NCI-H2171 (cell line): Measurements from ENCODE around the gene CHCHD6.

Experiments used
- DNase-seq: peaks from one replicate; lab custom pipeline; 2025; lab: John Stamatoyannopoulos, UW

The CHCHD6 gene

DNA sequence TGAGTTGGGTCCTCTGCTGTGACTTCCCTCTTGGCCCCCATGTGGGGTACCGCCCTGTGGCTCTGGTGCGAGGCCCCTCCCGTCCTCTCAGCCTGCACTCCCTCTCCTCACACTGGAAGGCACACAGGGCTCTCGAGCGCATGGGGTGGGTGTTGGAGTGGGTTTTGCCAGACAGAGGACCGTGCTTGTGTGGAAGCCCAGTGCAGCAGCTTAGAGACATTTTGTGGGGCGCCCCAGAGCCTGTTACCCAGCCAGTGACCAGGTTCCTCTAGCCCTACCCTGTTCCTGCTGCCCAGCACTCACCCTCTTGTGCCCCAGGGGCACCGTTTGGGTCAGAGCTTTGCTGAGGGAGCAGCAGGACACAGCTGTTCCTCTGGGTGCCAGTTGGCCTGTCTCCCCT lies 288.7 kb downstream of the CHCHD6 start:
- DNase-seq: no peak

DNA sequence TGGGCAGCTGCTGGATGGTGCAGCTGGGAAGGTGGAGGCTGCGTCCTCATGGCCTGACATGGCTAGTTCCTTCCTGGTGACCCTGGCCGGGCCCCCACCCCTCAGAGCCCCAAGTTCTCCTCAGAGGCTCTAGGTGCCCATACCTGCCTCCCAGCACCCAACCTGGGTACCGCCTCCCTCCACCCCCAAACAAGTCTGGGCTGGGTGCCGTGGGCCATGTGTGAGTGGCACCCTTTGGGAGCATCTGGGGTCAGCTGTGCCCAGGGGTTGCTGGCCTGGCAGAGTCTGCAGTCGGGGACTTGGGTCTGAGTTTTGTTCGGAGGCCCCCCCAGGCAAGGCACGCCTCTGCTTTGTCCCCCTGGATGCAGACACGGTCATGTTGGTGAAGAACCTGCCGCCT lies 289.4 kb downstream of the CHCHD6 start:
- no peak for DNase-seq

DNA sequence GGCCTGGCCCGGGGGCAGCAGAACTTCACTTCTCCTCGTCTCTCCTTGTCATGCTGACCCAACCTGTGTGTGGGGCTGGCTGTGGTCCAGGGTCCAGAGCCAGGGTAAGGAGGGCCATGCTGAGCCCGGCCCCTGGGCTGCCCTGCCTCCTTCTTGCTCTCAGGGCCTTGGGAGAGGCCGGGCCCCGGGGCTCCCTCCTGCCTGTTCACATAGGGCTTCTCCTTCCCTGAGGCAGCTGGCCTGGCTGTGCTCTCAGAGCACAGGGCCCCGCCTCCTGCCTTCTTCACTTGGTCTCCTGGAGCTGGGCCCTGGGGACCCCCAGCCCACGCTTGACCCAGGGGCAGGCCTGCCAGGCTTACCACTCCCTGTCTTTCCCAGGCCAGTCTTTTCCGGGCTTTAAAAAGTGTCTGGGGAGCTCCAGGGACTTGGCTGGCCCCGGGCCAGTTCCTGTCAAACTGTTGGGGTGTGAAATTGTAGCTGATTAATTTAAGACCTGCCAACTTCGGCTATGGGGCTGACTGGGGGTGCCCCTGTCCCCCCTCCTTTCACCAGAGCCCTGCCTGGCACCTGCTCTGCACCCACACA lies 290.7 kb downstream of the CHCHD6 start:
- DNase-seq: peak; percentile 39

DNA sequence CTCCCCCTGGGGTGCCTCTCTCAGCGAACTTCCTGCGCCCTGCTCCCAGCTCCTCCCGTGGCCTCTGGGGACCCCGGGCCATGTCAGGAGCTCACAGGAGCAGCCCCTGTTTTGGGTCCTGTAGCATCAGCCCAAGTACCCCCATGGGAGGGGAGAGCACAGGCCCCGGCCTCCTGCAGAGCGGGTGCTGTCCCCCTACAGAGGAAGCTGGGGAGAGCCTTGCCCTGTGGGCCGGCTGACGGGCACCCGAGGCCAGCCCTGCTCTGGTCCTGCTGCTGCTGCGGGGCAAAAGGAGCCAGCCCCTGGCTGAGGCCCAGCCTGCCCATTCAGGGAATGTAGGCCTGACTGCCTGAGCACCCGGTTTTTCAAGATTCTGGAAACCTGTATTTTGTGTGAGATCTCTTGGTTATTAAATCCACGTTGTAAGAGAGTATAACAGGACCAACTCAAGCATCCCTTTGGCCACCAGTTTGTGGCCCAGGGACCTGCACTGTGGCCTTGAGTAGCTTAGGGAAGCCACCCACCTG lies 291.3 kb downstream of the CHCHD6 start:
- no peak for DNase-seq

DNA sequence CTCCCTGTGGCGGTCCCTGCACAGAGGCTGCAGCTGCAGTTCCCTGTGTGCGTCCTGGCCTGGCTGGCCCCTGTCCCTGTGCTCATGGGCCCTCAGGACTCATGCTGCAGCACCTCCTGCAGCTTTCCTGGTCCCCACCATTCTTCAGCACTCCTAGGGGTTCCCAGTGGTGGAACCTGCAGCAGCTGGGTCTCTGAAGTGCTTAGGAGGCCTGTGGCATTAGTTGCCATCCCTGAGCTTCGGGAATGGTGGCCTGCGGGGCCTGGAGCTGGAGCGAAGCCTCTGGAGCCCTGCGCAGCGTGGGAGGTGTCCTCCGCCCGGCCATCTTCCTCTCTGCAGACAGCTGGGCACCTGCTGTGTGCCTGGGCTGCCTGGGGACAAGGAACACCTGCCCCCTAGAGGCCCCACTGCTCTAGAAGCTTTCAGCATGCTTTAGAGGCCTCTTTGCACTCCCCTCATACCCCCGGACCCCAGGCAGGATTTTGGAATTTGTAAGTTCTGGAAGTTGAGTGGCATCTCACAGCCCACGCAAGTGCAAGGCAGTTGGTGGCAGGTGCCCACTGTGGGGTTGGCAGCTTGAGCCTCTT lies 292.0 kb downstream of the CHCHD6 start:
- DNase-seq: no peak

DNA sequence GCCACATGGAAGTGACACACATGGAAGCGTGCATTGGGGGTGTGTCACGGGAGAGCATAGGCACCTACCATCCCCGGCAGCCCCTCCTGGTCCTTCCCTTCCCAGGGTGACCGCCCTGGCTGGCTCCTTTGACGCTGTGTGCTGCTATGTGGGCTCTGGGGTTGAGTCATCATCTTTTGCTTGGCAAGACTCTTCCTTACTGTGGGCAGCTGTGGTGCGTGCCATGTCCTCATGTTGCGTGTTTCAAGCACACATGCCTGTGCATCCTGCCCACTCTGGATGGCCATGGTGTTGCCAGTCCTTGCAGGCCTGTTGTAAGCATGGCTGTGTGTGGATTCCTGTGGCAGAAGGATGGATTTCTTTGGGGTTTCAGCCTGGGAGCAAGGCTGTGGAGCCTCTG lies 292.9 kb downstream of the CHCHD6 start:
- DNase-seq: no peak

DNA sequence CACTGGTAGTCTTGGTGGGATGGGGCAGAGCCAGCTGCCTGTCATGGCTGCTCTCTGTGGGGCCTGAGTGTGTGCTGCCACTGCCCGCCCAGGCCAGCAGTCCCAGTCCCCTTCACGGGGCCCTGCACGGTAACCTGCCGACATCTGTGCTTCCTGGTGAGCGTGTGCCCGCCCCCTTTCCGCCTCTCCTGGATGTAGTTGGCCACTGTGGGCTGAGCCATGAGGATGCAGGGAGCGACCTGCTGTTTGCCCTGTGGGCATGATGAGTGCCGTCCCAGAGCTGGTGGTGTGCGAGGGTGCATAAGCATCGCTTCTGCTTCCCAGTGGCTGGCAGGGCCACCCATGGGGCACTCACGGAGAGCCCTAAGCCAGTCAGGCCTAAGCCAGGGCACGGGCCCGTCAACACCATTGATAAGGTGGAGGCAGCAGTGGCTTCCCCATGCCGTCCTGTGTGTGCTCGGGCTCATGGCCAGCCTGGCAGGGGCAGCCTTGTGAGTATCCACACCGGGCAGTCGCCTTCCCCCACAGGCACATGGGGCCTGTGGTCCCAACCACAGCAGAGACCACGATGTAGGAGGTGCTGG lies 293.5 kb downstream of the CHCHD6 start:
- DNase-seq: no peak

DNA sequence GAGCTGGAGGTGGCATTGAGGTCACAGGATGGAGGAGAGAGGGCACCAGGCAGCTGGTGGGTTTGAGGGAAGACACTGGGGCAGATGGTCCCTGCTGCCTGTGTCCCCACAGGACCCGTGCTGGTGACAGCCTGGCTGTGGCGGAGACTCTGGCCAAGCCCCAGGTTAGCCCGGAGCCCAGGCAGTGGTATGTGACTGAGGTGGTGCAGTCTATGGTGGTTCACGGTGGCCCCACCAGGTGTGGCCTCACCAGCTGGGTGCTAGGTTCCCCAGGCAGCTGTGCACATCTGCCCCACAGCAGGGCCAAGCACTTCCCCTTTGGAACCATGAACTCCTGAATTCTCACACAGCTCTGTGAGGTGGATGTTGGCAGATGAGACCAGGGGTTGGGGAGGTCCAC lies 294.3 kb downstream of the CHCHD6 start:
- DNase-seq: no peak

DNA sequence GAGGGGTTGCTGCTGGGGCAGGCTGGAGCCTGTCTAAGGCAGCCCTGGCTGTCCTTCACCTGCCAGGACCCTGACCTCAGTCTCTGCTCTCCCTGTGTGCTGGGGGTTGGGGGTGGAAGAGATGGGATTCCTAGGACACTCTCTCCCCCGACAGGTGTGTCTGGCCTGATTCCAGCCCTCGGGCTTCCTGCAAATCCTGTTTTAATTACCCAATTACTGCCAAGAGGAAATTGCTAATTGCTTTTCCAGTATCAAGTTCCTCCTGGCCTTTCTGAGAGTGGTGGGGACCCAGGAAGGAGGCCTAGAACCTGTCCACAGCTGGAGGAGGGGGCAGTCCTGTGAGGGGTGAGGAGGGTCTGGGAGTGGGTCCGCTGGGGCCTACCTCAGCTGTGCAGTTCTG lies 294.7 kb downstream of the CHCHD6 start:
- DNase-seq: no peak

DNA sequence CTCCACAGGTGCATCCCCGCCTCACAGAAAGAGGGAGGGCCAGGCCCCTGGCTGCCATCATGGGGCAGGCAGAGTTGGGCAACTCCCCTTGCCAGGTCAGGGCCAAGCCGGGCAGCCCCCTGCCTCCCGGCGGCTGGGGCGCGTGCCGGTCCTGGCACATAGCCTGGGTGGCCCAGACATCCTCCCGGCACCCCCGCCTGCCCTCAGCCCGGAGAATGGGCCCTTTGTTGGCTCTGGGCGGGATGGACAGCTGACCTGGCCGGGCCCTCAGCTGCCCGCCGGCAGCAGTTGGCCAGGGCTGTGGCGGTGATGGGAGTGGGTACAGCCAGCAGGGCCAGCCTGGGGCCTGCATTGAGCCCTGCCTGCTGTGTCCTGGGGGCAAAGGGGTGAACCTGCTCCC lies 295.3 kb downstream of the CHCHD6 start:
- DNase-seq: no peak

DNA sequence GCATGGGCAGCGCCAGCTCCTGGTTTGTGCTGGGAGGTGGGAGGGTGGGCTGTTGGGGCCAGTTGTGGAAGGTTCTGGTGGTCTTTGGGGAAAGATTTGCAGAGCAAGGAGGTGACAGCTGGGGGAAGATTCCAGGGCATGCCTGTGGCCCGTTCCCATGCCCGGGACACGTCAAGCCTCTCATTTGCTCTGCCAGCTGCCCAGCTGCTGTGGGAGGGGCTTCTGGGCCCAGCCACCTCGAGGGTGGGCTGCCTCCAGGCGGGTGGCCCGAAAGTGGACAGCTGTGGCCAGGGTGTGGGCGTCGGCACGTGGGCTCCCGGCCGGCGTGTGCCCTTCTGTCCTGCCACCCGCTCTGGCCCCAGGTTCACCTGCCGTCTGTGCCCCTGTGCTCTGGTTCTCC lies 296.1 kb downstream of the CHCHD6 start:
- no peak for DNase-seq

DNA sequence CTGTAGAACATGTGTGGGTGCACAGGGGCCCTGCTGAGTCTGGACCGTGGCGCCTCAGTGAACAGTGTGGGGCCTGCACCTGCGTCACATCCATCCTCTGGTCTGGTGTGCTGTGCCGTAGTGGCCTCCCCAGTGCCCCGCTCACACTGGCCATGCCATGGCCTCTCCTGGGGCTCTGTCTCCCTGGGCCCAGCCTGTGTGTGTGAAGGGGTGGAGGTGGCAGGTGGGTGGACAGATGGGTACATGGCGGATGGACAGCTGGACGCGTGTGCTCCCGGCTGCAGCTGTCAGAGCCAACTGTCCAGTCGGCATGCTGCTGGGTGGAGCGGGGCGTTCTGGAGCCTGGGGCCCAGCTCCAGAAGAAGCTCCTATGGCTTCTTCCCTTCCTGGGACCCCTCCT lies 296.7 kb downstream of the CHCHD6 start:
- DNase-seq: no peak

DNA sequence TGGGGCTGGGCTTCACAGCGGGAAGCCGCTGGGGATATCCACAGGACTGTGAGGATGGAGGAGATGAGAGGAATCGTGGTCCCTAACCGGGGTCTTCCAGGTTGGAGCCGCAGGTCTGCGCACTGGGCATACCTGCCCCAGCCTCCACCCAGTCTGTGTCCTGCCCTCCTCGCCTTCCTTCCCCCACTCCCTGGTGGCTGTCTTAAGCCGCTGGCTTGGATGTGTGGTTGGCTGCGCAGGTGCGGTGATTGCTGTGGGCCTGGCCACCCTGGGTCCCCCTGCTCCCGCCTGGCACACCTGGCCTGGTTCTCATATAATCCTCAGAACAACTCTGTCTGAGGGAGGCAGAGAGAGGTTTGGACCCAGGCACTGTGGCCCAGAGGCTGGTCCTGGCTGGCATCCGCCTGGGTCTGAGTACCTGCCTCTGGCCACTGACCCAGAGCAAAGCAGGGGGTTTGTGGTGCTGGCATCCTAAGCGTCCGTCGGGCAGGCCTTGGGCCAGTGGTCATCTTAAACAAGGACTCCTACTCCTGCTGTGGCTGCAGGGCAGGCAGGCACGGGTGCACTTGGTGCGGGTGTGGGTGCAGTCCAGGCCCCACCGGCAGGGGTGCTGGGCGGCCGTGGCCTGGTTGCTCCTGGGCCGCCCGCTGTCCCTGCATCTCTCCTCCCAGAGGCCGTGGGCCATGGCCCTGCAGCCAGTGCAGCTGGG lies 297.6 kb downstream of the CHCHD6 start:
- DNase-seq: no peak

DNA sequence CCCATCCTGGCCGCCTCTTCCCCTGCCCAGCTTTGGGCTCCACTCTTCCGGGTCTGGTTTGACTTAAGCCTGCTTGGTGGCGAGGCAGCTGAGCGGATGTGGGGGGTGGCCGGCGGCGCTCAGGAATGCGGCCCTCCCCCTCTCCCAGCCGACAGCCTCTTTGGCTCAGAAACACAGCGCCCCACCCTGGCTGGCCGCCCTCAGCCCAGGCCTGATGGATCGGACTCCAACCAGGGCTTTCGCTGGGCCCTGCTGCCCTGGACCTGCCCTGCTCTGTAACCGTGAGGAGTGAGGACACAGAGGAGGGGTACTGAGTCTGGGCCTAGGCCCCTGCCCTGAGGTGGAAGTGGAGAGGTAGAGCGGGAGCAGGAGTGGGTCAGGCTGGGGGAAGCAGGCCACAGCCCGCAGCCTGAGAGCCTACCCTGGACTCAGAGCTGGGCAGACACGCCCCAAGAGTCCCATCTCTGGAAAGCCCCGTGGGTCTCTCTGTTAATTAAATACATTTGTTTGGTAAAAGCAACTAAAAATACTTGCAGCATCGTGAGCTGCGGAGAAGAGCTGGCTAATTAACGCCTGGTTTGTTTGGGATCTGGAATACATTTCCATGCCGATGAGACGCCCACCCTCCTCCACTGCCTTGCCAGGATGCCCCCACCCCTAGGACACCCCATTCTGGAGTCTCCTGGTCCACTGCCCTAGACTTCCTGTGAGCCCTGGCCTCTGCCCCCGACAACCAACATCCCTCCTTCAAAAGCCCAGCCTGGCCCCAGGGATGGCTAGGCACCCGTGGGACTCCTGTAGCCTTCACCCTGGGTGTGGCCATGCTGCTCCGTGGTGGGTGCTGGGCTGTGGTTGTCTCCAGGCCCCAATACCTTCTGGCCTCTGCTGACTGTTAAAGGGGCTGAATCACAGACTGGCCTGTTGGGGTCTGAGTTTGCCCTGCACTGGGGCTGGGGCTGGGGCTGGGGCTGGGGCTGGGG lies 298.4 kb downstream of the CHCHD6 start:
- no peak for DNase-seq

DNA sequence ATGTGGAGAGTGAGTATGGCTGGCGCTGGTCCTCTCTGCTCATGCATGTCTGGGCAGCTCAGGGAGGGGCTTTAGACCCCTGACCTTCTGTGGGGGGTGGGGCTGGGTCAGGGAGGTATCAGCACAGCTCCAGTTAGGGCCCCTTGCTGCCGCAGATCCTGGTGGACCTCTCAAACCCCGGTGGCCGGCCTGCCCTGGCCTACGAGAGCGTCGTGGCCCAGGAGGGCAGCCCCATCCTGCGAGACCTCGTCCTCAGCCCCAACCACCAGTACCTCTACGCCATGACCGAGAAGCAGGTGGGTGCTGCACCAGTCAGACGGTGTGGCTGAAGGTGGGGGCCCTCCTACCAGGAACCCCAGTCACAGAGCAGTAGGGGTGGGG lies 299.1 kb downstream of the CHCHD6 start:
- DNase-seq: no peak

DNA sequence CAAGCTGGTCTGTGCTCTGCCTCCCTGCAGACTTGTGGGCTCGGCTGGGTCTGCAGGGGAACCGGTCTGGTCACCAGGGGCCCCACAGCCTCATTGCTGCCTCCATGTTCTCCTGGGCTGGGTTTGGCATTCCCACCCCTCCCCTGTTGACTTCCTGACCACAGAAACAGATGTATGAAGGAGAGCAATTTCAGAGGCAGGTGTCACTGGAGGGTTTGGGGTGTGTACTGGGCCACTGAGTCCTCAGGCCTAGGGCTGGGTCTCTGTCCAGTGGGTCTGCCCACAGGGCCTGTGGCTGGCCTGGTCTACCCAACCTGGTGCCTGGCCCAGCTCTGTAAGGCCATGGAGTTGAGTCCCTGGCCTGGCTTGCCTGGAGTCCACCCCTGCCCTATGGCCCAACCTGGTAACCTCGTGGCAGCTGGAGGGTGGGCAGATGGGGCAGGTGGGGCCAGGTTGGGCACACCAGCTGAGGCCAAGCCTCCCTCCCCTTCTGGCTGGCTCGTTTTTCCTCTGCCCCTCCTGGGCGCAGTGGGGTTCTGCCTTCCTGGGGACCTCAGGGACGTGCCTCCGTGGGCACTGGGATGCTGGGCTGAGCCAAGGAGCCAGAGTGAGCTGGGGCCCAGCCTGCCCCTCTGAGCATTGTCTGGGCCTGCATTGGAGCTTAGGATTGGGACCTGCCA lies 299.7 kb downstream of the CHCHD6 start:
- DNase-seq: no peak

DNA sequence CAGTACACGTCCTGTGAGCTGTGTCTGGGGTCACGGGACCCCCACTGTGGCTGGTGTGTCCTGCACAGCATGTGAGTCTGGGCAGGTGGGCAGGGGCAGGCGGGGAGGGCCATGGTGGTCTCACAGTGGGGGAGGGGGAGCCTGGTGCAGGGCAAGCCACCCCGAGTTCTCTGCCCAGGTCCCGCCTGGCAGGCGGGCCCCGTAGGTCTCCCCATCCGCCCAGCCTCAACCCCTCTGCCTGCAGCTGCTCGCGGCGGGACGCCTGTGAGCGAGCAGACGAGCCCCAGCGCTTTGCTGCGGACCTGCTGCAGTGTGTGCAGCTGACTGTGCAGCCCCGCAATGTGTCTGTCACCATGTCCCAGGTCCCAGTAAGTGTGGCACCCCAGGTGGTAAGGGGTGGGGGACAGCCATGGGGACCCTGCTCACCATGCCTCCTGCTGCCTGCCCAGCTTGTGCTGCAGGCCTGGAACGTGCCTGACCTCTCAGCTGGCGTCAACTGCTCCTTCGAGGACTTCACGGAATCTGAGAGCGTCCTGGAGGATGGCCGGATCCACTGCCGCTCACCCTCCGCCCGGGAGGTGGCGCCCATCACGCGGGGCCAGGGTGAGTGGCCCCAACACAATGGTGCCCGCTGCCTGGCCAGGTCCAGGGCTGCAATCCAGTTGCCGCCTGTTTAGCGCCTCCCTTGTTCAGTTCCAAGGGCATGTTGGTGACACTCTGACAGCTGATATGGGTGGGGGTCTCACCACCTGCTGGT lies 300.8 kb downstream of the CHCHD6 start:
- DNase-seq: no peak

DNA sequence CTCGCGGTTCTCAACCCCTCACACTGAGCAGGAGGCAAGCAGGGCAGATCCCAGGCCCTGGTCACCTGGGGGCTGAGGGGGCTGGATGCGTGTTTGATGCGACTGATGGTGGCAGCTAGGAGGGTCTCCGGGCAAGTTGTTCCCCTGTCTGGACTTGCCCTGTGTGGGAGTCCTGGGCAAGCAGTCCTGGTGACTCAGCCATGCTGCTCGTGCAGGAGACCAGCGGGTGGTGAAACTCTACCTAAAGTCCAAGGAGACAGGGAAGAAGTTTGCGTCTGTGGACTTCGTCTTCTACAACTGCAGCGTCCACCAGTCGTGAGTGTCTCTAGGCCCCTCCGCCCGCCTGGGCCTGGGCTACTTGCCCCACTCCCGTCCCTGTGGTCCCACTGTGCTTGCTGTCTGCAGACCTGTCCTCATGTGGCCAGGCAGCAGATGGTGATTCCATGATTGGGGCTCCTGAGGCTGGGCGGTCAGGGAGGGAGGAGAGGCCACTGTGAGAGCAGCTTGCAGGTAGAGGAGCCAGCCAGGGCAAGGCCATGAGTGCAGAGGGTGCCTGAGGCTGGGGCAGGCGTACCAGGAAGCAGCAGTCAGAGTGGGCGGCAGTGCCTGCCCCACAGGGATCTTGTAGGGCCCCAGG lies 301.9 kb downstream of the CHCHD6 start:
- no peak for DNase-seq

DNA sequence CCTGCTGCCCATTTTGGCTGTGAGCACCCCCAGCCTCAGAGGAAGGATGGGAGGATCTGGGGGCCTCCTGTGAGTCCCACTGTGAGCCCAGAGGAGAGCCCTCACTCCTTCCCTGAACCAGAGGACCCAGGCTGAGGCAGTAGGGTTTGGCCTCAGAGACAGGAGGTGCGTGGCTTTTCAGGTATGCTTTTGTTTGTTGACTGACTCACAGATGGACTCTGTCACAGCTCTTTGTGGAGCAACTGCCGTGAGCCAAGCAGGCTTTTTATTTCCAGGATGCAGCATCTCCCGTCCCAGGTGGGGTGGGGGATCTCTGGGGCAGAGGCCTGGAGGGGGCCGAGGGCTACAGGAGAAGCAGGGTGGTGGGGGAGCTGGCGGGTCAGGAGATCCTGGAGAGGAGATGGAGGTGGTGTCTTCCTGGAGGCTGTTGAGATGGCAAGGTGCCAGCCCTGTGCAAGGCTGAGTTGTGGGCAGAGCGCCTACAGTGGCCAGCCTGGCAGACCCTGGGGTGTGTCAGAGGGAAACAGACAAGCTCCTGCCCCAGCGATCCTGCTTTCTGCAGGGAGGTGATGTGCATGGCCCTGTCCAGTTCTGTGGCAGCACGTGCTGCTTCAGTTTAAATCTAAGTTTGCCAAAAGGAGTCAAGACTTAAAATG lies 302.9 kb downstream of the CHCHD6 start:
- no peak for DNase-seq

DNA sequence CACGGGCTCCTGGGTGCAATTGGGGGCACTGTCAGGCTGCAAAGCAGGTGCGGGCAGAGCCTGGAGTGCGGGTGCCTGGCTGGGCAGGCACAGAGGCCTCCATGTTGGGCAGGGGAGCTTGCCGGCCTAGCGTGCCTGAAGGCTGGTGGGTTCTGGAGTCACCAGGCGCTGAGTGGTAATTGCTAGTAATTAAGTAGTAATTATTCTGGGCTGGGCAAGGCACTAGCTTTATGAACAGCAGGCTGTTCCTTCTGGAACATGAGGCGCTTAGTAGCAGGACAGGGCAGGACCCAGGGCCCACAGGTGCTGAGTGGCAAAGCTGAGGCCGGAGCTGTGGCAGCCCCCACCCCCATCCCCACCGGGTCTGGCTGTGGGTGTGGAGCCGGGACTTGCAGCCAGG lies 304.2 kb downstream of the CHCHD6 start:
- DNase-seq: no peak
